Stimulated activated CD8-positive, alpha-beta memory T cell treated with anti-CD3 and anti-CD28 coated beads, Interleukin-15, amount 100 ng/mL, for 4 hours (primary cell): Measurements from ENCODE around the gene TMEM107.

Experiments
- DNase-seq, 2 donors: peaks; one replicate each; pipeline ENCODE4 v3.0.0-alpha.2; 2020; ENCODE audit warnings: low read depth in 2 of 2

The TMEM107 gene

DNA sequence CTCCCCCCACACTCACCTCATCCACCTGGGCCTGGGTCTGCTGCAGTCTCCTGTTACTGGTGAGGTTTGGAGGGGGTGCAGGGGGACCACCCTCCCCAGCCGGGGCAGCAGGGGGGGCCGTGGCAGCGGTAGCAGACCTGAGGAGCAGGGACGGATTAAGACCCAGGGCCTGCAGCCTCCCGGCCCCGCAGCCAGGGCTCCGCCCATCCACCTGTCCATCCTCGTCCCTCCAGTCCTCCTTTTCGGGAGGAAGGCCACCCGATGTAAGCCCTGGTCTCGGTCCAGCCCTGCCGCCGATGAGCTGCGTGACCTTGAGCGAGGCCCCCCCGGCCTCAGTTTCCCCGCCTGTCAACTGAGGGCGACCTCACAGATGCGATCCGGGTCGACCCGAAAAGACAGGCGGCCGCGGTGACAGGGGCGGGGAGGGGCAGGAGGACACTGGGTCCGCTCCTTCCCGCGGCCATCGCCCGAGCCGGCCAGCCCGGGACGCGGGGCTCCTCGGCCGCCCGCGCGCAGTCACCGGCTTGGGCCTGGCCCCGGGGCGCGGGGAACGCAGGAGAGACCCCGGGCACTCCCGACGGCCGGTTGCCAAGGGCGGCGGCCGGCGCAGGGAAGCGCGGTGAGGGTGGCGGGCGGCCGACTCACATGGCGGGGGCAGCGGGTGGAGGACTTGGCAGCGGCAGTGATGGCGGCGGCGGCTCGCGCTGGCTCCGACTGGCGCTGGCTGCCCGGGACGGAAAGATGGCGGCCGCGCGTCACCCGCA lies 13.8 kb downstream of the TMEM107 start, which contains the start of gene VAMP2:
VAMP2 (minus strand) TSS at position 716 of the 764 bp plus-strand sequence; CDS start at position 647, 69 bp downstream.
- peak; percentile 64 to 68 for DNase-seq

DNA sequence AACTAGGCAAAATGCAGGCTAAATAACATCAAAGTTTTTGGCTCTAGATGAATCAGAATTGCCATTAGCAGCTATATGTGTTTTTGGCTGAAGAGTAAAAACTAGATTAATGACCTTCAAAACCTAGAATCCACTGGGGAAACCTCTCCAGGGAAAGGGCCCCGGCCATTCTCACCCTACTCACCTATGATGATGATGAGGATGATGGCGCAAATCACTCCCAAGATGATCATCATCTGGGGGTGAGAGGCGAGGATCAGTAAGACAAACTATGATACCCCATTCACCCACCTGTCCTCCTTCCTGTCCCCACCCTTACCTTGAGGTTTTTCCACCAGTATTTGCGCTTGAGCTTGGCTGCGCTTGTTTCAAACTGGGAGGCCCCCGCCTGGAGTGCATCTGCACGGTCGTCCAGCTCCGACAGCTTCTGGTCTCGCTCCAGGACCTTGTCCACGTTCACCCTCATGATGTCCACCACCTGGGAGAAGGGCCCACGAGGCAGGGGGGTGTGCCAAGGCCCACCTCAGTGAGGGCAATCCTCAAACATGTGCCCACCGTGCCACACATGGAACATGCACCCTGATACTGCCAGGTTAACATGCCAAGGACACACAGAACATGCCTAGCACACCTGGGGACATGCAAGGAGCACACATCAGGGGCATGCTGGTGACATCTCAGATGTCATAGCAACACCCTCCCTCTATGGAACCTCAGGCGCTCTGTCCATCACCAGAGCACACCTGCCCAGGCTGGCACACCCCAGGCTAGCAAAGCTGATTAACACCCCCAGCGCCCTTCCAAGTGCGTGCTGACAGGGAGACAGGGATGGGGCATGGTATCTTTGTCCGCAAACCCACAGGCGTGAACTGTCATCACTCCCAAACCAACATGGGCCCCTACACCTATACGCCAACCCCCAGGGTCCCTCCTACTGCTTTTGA lies 14.6 kb downstream of the TMEM107 start:
- no peak for DNase-seq

DNA sequence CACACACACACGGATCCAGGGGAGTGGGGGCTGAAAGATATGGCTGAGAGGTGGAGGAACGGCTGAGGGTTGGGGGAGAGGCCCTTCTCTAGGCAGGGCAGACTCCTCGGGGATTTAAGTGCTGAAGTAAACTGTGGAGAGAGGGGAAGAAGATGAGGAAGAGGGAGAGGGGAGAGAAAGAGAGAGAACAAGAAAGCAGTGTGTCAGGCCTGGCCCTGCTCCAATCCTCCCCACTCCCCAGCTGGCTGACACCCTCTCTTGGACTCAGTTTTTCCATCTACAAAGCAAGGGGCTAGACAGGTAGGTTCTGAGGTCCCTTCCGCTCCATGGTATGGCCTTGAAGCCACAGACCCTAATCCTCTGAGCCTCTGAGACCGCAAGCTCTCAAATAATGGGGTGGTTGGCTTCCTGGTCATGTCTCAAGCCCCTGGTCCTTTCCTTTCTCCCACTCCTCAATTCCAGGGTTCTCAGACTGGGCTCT lies 15.4 kb downstream of the TMEM107 start:
- no peak for DNase-seq

DNA sequence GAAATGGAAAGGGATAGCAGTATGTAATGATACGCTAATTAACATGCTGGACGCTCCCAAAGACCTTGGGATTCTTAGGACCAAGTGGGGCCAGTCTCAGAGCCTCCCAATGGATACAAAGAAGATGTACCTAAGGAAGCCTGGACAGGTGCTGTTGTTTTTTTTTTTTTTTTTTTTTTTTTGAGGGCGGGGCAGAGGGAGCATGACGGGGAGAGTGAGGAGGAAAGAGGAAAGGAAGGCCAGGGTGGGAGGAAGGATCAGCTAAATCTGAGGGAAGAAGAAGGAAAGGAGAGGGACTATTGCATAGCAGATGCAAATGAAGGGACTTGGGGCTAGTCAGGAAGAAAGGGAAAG lies 16.0 kb downstream of the TMEM107 start:
- no peak for DNase-seq

DNA sequence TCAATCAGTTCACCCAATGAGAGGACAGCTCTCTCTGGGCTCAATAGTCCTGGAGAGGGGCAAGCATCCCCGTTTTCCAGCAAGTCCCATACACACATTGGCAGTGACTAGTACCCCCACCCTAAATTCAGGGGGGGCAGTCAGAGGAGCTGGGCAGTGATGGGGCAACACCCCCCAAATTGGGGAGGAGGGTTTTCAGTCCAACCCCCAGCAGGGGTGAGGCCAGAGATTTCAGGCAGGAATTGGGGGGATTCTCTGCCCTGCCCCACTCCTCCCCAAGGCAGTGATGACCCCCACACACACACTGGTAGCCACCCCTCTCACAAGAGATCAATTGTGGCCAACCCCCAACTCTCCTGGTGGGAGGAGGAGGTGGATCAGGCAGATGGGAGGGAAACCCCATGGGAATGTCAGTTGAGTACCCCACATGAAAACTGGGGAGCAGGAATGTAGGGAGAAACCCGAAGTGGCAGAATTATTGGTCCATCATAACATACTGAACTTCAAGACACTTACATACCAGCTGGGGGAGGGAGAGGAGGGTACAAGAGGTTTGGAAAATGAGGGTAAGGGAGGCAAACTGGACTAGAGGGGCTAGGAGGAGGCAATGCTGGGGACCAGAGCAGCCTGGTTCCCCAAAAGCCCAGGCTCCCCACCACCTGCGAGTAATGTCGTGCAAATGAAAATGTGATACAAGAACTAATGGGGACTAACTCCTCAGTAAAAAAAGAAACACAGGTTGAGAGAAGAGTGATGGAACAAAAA lies 16.5 kb downstream of the TMEM107 start:
- DNase-seq: no peak

DNA sequence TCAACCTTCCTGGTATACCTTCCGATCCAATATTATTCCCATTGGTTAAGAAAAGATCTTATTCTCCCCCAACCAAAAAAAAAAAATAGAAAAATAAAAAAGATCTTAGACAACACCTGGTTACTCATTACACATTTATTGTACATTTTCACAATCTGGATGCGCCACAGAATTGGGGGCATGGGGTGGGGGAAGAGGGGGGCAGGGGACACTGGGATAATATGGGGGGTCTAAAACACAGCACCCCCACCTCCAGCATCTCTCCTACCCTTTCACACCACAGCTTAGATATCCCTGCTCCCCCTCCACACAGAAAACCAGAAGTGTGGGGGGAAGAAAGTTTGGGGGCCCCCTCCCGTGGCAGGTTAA lies 17.2 kb downstream of the TMEM107 start:
- DNase-seq: no peak

DNA sequence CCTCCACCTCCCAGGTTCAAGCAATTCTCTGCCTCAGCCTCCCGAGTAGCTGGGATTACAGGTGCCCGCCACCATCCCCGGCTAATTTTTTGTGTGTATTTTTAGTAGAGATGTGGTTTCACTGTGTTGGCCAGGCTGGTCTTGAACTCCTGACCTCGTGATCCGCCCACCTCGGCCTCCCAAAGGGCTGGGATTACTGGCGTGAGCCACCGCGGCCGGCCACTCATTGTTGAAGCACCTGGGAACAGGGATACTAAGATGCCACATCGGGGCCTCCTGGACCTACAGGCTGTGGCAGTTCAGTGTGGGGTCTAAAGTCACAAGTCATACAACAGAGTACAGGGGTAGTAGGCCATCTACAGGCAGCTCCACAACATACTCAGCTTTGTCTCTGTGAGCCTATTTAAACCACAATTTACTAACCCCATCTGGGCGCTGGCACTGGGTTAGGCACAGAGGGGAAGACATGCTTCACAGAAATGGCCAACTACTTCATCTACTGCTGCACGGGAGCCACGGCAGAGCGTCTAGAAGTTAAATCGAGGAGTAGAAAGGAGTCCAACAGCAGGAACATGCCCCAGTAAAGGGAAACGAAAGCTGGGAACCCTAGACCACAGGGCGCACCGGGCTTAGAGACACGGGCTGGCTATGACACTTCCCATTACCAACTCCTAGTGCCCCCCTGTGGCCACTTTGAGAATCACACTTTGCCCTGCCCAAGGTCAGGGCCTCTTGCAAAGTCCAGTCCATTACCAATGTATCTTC lies 17.7 kb downstream of the TMEM107 start:
- peak; percentile 55 to 78 for DNase-seq

DNA sequence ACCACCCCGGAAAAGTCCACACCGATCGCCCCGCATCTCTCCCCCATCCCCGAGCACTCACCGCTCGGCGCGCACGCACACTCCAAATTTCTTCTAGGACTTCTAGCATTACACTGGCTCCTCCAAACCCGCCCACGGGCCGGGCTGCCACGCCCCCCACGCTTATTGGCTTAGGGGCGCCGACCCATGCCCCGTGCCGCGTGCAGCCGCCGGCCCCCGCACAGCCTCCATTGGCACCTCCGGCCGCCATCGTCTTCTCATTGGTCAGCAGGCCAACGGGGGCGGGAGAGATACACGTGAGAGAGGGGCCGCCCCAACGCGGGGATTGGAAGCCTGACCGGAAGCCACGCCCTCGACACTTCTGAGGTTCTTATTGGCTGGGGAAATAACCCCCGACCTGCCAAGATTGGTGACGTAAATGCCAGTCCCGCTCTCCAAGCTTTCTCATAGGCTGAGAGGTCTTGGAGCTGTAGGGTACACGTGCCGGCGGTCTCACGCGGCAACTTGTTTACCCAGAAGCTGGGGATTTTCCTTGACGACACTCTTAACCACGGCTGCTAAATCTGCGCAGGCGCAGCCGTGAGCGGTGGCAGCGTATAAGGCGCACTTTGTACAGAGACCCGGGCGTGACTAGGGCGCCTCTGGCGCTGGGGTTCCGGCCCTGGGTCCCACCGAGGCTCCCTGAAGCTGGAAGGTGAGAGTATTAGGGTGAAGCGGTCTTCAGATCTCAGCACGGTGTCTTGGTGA lies 19.8 kb downstream of the TMEM107 start:
- DNase-seq: peak; percentile 100

DNA sequence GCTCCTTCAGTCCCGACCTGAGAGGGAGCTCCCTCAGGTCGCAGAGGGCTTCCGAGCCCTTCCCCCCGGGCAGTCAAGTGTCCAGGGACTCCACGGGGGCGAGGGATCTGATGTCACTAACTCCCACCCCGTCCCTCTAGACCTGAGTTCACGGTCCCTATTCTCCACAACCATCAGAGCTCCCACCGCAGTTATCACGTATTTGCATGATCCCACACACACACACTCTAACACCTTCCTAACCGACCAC lies 20.3 kb downstream of the TMEM107 start:
- no peak for DNase-seq

DNA sequence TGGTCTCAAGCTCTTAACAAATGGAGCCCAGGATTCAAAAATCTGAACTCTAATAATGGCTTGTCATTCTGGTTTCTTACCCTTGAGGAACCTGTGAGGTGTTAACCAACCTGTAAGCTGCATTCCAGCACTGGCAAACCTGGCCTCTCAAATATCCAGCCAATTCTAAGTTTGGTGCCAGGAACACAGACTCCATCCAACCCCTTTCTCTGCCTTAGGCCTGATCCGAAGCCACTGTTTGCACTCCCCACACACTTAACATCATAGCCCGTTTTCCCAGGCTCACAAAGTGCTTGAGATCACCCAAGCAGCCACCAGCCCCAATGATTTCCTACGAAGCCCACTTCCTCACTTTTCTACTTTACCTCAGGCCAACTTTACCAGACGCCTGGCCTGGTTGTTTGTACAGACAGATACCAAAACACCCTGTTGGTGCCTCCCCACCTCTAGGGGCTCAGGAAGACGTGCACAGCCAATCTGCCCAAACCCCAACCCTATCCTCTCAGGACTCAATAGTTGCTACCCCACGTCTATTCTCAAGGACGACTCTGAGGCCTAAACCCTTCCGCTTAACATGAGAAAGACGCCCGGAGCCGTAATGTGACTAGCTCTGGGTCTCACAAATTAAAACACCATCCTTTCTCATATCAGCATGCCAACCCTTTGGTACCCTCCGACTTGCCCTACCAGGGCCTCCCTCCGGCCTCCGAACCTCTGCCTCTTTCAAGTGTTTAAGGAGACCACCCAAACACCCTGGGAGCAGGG lies 20.8 kb downstream of the TMEM107 start:
- no peak for DNase-seq

DNA sequence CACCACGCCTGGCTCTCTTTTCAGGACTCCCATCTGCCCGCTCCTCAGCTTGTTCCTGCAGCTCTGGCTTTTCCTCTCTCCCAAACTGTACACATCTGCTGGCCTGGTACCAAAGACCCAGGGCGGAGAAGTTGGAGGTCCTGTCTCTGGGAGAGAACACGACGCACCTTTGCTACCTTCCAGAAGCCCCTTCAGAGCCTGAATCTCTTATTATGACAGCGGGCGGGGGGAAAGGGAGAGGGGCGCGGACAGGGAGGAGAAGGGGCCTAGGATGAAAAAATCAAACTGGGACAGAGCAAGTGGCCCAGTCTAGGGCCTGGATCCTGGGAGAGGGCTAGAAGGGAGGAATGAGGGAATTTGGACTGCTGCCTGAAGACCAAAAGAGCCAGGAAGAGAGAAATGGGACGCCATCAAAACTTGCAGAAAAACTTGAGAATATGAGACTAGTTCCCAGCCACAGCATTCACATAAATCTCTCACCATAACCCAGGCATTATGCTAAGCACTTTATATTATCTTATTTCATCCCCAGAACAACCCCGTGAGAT lies 21.5 kb downstream of the TMEM107 start:
- DNase-seq: no peak

DNA sequence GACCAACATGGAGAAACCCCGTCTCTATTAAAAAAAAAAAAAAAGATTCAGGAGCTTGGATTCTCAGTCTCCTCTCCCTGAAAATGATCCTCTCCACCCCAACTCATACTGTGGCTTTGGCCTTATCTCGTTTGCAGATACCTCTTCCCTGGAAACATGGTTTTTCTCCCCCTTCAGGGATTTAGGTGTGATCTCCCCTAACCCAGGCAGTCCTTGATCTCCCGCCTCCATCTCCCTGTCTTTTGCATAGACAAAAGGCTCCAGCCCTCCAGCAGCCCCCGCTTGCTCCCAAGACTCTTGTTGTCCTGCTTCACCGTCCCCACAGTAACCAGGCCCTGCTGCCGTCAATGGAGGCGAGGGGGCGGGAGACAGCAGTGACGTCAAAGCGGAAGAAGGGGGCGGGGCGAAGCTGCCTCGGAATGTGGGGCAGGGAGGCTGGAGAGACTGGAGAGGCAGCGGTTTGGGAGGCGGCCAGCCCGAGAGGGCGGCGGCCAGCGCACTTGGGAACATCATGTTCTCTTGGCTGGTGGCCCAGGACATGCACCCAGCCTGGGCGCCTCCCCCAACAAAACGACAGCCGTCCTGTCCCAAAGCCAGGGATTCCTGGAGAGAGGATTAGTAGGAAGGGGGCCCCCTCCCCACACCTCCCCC lies 22.1 kb downstream of the TMEM107 start:
- peak; percentile 64 to 77 for DNase-seq

DNA sequence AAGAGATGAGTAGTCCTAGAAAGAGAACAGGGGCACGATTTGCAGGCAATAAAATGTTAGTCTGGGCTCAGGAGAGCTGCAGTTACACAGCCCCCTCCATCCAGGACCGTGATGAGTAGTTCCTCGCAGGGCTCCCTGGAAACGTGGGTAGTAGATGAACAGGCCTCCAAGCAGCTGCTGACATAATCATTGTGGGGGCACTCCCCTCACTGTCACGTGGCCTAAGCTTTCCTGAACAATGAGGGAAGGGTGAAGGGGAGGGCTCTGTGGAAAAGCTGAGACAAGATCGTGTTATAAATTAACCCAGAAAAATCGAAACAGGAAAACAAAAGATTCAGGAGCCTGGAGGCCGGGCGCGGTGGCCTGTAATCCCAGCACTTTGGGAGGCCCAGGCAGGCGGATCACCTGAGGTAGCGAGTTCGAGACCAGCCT lies 22.6 kb downstream of the TMEM107 start:
- peak in 1 of 2 donors; percentile 57 for DNase-seq

DNA sequence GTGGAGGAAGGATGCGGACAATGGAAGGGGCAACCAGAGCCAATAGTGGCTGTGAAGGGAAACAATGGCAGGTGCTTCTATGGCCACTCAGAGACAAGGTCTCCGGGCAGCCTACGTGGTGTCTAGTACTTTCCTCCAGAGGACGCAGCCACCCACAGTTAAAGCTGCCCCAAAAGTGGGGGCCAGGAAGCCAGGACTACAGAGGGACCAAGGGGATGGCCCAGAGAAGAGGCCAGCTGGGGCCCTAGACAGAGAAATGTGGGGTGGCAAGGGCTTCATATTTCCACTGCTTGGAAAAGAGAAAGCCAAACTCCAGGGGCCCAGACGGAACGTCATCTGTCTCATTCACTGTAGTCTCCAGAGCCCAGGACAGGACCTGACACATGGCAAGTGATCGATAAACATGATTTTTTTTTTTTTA lies 23.1 kb downstream of the TMEM107 start:
- DNase-seq: no peak

DNA sequence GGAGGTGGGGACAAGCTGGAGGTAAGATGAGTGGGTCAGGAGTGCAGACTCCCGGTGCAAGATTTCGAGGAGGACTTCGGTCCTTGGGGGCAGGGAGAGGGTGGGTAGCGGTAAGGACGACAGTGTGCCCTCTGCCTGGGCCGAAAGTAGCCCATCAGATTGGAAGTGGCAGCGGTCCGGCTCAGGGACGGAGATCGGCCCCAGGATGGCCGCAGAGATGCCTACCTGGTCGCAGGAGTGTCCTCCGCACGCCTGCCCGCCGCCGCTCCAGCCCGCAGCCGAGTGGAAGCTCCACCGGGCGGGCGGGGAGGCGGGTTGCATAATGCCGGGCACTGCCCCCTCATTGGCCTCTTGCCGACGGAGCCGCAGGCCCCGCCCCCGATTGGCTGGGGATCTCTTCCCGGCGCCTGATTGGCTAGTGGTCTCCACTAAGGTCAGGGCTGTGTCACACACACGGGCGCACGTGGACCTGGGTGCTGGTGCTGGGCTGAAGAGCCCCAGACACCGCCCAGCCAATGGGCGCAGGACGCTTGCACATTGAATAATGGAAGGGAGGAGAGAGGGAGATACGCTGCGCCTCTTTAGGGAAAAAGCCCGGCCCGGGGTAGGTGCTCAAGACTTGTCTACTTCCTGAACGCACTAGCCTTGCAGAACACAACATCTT lies 23.9 kb downstream of the TMEM107 start, which contains the start of gene PER1:
PER1 (minus strand) TSS at position 293 of the 664 bp plus-strand sequence. CDS start 1,698 bp downstream, outside the sequence.
- peak; percentile 71 to 72 for DNase-seq

DNA sequence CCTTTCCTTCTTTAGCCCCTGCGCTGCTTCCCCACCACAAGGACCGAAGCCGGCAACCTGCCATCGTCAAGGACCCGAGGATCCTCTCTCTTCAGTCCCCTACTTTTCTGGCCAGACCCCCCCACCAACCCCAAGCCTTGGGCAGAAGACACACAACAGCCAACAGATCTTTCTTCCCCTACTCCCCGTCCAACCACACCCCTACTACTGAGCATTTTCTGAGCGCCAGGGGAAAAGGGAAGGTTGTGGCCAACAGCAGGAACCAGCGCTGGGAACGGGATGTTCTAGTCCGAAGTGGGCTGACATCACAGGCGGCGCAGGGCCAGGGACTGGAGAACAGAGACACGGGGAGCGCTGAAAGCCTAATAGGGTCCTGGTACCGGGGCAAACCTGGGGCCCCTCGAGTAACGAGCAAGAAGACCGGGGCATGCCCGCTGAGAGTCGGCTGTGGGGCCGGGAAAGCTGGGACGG lies 24.5 kb downstream of the TMEM107 start:
- DNase-seq: no peak

DNA sequence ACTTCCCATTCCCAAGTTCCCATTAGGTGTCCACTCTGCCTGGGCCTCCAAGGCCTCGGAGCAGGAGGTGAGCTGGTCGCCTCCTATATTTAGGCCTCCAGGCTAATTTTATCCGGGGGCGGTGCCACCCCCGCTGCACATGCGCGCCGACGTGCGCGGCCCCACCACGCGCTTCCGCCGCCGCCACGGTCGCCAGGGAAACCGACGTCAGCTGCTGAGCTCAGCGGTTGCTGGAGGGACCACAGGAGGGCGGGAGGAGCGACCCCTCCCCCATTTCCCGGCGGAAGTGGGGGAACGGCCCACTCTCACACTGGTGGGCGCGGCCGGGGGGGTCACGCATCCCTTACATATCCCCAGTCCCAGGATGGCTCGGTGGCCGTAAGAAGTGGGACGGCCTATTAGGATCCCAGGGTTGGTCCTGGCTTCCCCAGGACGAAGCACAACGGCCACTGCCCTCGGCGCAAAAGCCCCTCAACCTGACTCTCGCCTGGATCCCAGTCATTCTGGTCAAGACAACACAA lies 25.0 kb downstream of the TMEM107 start:
- peak; percentile 83 to 86 for DNase-seq
